PC-3 (cell line): ENCODE measurements around the gene COP1. TPM values are rescaled to one million over a fixed set of nuclear protein-coding genes. Genes with fewer than 3 reads are reported as not detected.

ENCODE experiments used
- ATAC-seq: fragments of 200-7000 bp; cut with Tn5 transposase; 2 replicates; pipeline ENCODE4 v1.9.1; 2020; ENCODE audit warnings: mild to moderate bottlenecking, moderate library complexity
- BruUV-seq: library from RNA; stranded (reverse); fragments of 400-500 nt; replicated peaks from 2 replicates; lab custom pipeline; 2021; lab: Mats Ljungman, UMichigan
- CTCF ChIA-PET: fragments of 300-600 bp; sonication (Branson Sonifier 250); formaldehyde crosslinking; loops from one replicate; lab custom pipeline; 2022; ENCODE audit warnings: antibody characterized with exemption; lab: Charles Lee
- POLR2A ChIA-PET: fragments of 300-600 bp; sonication (Branson Sonifier 250); formaldehyde crosslinking; loops from one replicate; lab custom pipeline; 2022; ENCODE audit warnings: antibody characterized with exemption; ENCODE audit not compliant: unreplicated experiment; lab: Charles Lee
- DNase-seq: peaks from one replicate; pipeline ENCODE4 v3.0.0-alpha.2; 2015
- H2AFZ ChIP-seq: fragments of 300-600 bp; sonication (generic); 2 replicates; pipeline ENCODE4 v1.6.0; 2016; ENCODE audit warnings: antibody characterized with exemption, low read length
- H3F3A ChIP-seq: fragments of 300-600 bp; sonication (generic); one replicate; pipeline ENCODE4 v1.6.0; 2017; ENCODE audit warnings: antibody characterized with exemption, low read length, control low read depth, mild to moderate bottlenecking; ENCODE audit not compliant: unreplicated experiment
- H3K27ac ChIP-seq: fragments of 300-600 bp; sonication (generic); 2 replicates; pipeline ENCODE4 v1.5.1; 2016; ENCODE audit warnings: mild to moderate bottlenecking, low read length
- H3K27me3 ChIP-seq: fragments of 300-600 bp; sonication (generic); 2 replicates; pipeline ENCODE4 v1.6.1; 2016; ENCODE audit warnings: low read length, mixed read lengths
- H3K36me3 ChIP-seq: fragments of 300-600 bp; sonication (generic); 2 replicates; pipeline ENCODE4 v1.6.1; 2016; ENCODE audit warnings: low read depth, mixed run types, low read length, mixed read lengths
- H3K4me1 ChIP-seq: fragments of 300-600 bp; sonication (generic); 2 replicates; pipeline ENCODE4 v1.5.1; 2016; ENCODE audit warnings: low read length; ENCODE audit not compliant: insufficient read depth
- H3K4me2 ChIP-seq: fragments of 300-600 bp; sonication (generic); 2 replicates; pipeline ENCODE4 v1.6.0; 2016; ENCODE audit warnings: low read length
- H3K4me3 ChIP-seq: fragments of 300-600 bp; sonication (generic); 2 replicates; pipeline ENCODE4 v1.5.1; 2016; ENCODE audit warnings: mild to moderate bottlenecking, low read length, mixed read lengths
- H3K79me2 ChIP-seq: fragments of 300-600 bp; sonication (generic); 2 replicates; pipeline ENCODE4 v1.6.1; 2017; ENCODE audit warnings: low read length, mixed read lengths
- H3K9ac ChIP-seq: fragments of 300-600 bp; sonication (generic); 2 replicates; pipeline ENCODE4 v1.6.0; 2016; ENCODE audit warnings: mild to moderate bottlenecking, low read length
- H3K9me2 ChIP-seq: fragments of 300-600 bp; sonication (generic); replicated peaks from 2 replicates; pipeline ENCODE4 v1.6.1; 2016; ENCODE audit warnings: mixed run types, low read length, mixed read lengths
- H3K9me3 ChIP-seq: fragments of 300-600 bp; sonication (generic); 2 replicates; pipeline ENCODE4 v1.6.1; 2016; ENCODE audit warnings: low read length, mixed read lengths
- H4K20me1 ChIP-seq: fragments of 300-600 bp; sonication (generic); 2 replicates; pipeline ENCODE4 v1.6.1; 2016; ENCODE audit warnings: low read length, mixed read lengths
- CTCF ChIP-seq: fragments of 300-600 bp; sonication (generic); conservative IDR thresholded peaks from 2 replicates; pipeline ENCODE4 v1.5.1; 2017; ENCODE audit warnings: antibody characterized with exemption, low read depth, mild to moderate bottlenecking, low read length
- EZH2 ChIP-seq: fragments of 300-600 bp; sonication (generic); IDR thresholded peaks from one replicate; pipeline ENCODE4 v1.6.1; 2017; ENCODE audit warnings: antibody characterized with exemption, mild to moderate bottlenecking, low read length; ENCODE audit not compliant: unreplicated experiment
- EZH2phosphoT487 ChIP-seq: fragments of 300-600 bp; sonication (generic); IDR thresholded peaks from 2 replicates; pipeline ENCODE4 v1.6.1; 2018; ENCODE audit warnings: mild to moderate bottlenecking, antibody characterized with exemption, low read length, borderline replicate concordance
- intact Hi-C: fragments of 100-400 bp; cut with micrococcal nuclease; formaldehyde crosslinking; loops from 2 replicates; pipeline ENCODE4 v1.9.0; 2023
- total RNA-seq: library from RNA; depleted of rRNA; stranded (reverse); fragments of >200 nt; gene quantifications from 2 replicates; pipeline ENCODE4 v1.2.3, GENCODE V29; 2014

COP1 gene
- total RNA-seq, 1 experiment from 2014 or later: 16.6 TPM

GRCh38 chr1:176134666-176135065, 72.4 kb downstream of the COP1 start:
- no peaks in the 10 kb centered on the region for H4K20me1 ChIP-seq
- 0 out of 2 replicates have a peak, but pooled peaks cover 13% of the 10 kb centered on the region for H3K79me2 ChIP-seq
- H3K4me3 ChIP-seq: no peak overlapping the region
- ChIA-PET CTCF (no interaction called here), POLR2A (no interaction called here)
- H3K4me2 ChIP-seq: no peak overlapping the region
- H3K27ac ChIP-seq: no peak overlapping the region
- H3K9ac ChIP-seq: no peak overlapping the region
- ATAC-seq: no peak
- no peaks in the 10 kb centered on the region for H3F3A ChIP-seq
- DNase-seq: no peak
- H3K9me3 ChIP-seq: no peaks in the 10 kb centered on the region
- no TSS peak for BruUV-seq
- intact Hi-C loops: no loop called here
- no peak overlapping the region for H2AFZ ChIP-seq
- no peaks in the 10 kb centered on the region for H3K27me3 ChIP-seq
- no peaks in the 10 kb centered on the region for H3K36me3 ChIP-seq
- TF ChIP-seq EZH2phosphoT487 (no peak), EZH2 (no peak), CTCF (no peak)
- no peaks in the 10 kb centered on the region for H3K9me2 ChIP-seq
- H3K4me1 ChIP-seq: no peaks in the 10 kb centered on the region

- Histone ChIP-seq H3K4me3 (no peak overlapping the region), H3K79me2 (no peaks in the 10 kb centered on the region), H3K9me3 (no peaks in the 10 kb centered on the region), H3K27me3 (no peaks in the 10 kb centered on the region), H2AFZ (no peak overlapping the region), H3K36me3 (no peaks in the 10 kb centered on the region), H3F3A (no peaks in the 10 kb centered on the region), H3K27ac (no peak overlapping the region), H3K4me1 (no peaks in the 10 kb centered on the region), H4K20me1 (no peaks in the 10 kb centered on the region), H3K9ac (no peak overlapping the region), H3K9me2 (no peaks in the 10 kb centered on the region), H3K4me2 (no peak overlapping the region)
- no TSS peak for BruUV-seq
- intact Hi-C loops: no loop called here
- DNase-seq: no peak
- ATAC-seq: no peak
- CTCF ChIA-PET: no interaction called here
- POLR2A ChIA-PET: no interaction called here
- TF ChIP-seq CTCF: no peak
- no peak for TF ChIP-seq EZH2phosphoT487
- no peak for TF ChIP-seq EZH2
Measured at GRCh38 chr1:176122282-176122681, 84.8 kb downstream of the COP1 start.

- intact Hi-C loops: no loop called here
- H3K27ac ChIP-seq: no peak overlapping the region
- TF ChIP-seq EZH2: no peak
- no peak for TF ChIP-seq EZH2phosphoT487
- peak; percentile 58 for TF ChIP-seq CTCF
- H3K9me2 ChIP-seq: no peaks in the 10 kb centered on the region
- no peaks in the 10 kb centered on the region for H3K36me3 ChIP-seq
- no peaks in the 10 kb centered on the region for H3K9me3 ChIP-seq
- H4K20me1 ChIP-seq: no peaks in the 10 kb centered on the region
- H3K4me3 ChIP-seq: no peak overlapping the region
- ChIA-PET CTCF (interaction anchor here (0.6 kb wide), 1 partner anchor 17 kb away, joined by 13 read pairs; no protein-coding TSS in a partner anchor), POLR2A (no interaction called here)
- no peak overlapping the region for H2AFZ ChIP-seq
- DNase-seq (peak; percentile 33), ATAC-seq (peak; percentile 89)
- H3K27me3 ChIP-seq: no peaks in the 10 kb centered on the region
- H3K4me1 ChIP-seq: no peaks in the 10 kb centered on the region
- no TSS peak for BruUV-seq
- H3K79me2 ChIP-seq: no peaks in the 10 kb centered on the region
- no peak overlapping the region for H3K9ac ChIP-seq
- H3F3A ChIP-seq: no peaks in the 10 kb centered on the region
- H3K4me2 ChIP-seq: no peak overlapping the region
Measured at GRCh38 chr1:176119549-176119948, 87.5 kb downstream of the COP1 start.
